G401 (cell line): ENCODE measurements around the gene SLFN12. TPM values are rescaled to one million over a fixed set of nuclear protein-coding genes. Genes with fewer than 3 reads are reported as not detected.

Experiments
- total RNA-seq: library from RNA; depleted of rRNA; stranded (reverse); fragments of >200 nt; shearing (Covaris generic); gene quantifications from 2 replicates; pipeline ENCODE4 v1.2.3, GENCODE V29; 2014; rRNA removed

SLFN12 gene
- total RNA-seq, 1 experiment from 2014 or later, result 15.0 TPM

Other genes starting within 250 kb of the SLFN12 start
- gene SLC35G3, start 238.1 kb downstream of the SLFN12 start, total RNA-seq, result not detected in 2 replicates
- gene SLFN5, start 189.4 kb downstream of the SLFN12 start, total RNA-seq, result 0.06 and 0.54 TPM in 2 replicates
- gene SLFN11, start 58.9 kb downstream of the SLFN12 start, total RNA-seq, result not detected in 2 replicates
- gene SLFN13, start 16.3 kb upstream of the SLFN12 start, total RNA-seq, result 0.24 TPM in 1 of 2 replicates, not detected in the other
- not detected in 2 replicates for gene SLFN12L, start 105.2 kb upstream of the SLFN12 start, total RNA-seq
- not detected in 2 replicates for gene SLFN14, start 128.3 kb upstream of the SLFN12 start, total RNA-seq
- 2.4 and 5.7 TPM in 2 replicates for gene PEX12, start 146.1 kb upstream of the SLFN12 start, total RNA-seq
- 104 and 126 TPM in 2 replicates for gene AP2B1, start 154.8 kb upstream of the SLFN12 start, total RNA-seq